HG02798 (cell line): ENCODE measurements around the gene ARHGEF37.
"Not testable (repeated sequence)": the region's sequence is repeated elsewhere in the genome, so short reads cannot be mapped to it uniquely, and the experiment has no call there.

Source experiments
- ATAC-seq: cut with Tn5 transposase; IDR thresholded peaks from one replicate; pipeline ENCODE4 v1.9.1; 2021; ENCODE audit warnings: mild to moderate bottlenecking; ENCODE audit not compliant: unreplicated experiment, poor library complexity

ARHGEF37 gene

GRCh38 chr5:149581192-149581861 lies at the start of gene ARHGEF37:
Gene ARHGEF37, plus strand, starts transcription at chr5:149581498. Its CDS starts 16,272 bp downstream, at chr5:149597770.
- ATAC-seq, result peak; percentile 34

GRCh38 chr5:149532413-149532812 lies 48.9 kb upstream of the ARHGEF37 start:
- no peak for ATAC-seq

- not testable (repeated sequence) for ATAC-seq
These were observed 45.5 kb upstream of the ARHGEF37 start for GRCh38 chr5:149535787-149536186.

GRCh38 chr5:149537374-149537975 lies 43.8 kb upstream of the ARHGEF37 start:
- no peak for ATAC-seq

GRCh38 chr5:149540089-149540488 lies 41.2 kb upstream of the ARHGEF37 start:
- ATAC-seq, result no peak

GRCh38 chr5:149541893-149542292 lies 39.4 kb upstream of the ARHGEF37 start:
- no peak for ATAC-seq

- ATAC-seq, result no peak
These were observed 37.8 kb upstream of the ARHGEF37 start for GRCh38 chr5:149543361-149544027.

GRCh38 chr5:149544028-149544420 lies 37.3 kb upstream of the ARHGEF37 start:
- no peak for ATAC-seq

- no peak for ATAC-seq
These were observed 36.0 kb upstream of the ARHGEF37 start for GRCh38 chr5:149545327-149545726.

- no peak for ATAC-seq
These were observed 34.3 kb upstream of the ARHGEF37 start for GRCh38 chr5:149546974-149547373.

GRCh38 chr5:149549461-149550267 lies 31.6 kb upstream of the ARHGEF37 start:
- peak; percentile 27 for ATAC-seq

GRCh38 chr5:149550268-149550583 lies 31.1 kb upstream of the ARHGEF37 start:
- ATAC-seq, result no peak

GRCh38 chr5:149550594-149551226 lies 30.6 kb upstream of the ARHGEF37 start:
- peak; percentile 2 for ATAC-seq

GRCh38 chr5:149551227-149552037 lies 29.9 kb upstream of the ARHGEF37 start, which contains the start of gene CSNK1A1:
Gene CSNK1A1, minus strand, starts transcription at chr5:149551439. Its CDS starts 475 bp downstream, at chr5:149550964.
- peak; percentile 94 for ATAC-seq

GRCh38 chr5:149552038-149552494 lies 29.2 kb upstream of the ARHGEF37 start:
- no peak for ATAC-seq

GRCh38 chr5:149552553-149553160 lies 28.6 kb upstream of the ARHGEF37 start:
- ATAC-seq, result no peak

GRCh38 chr5:149559706-149560105 lies 21.6 kb upstream of the ARHGEF37 start:
- no peak for ATAC-seq

- no peak for ATAC-seq
These were observed 19.4 kb upstream of the ARHGEF37 start for GRCh38 chr5:149561848-149562247.

- no peak for ATAC-seq
These were observed 17.8 kb upstream of the ARHGEF37 start for GRCh38 chr5:149563466-149563865.
